HG02759 (cell line): ENCODE data around the gene SOX6.
"Not testable (repeated sequence)": the region's sequence is repeated elsewhere in the genome, so short reads cannot be mapped to it uniquely, and the experiment has no call there.

Experiments used
- ATAC-seq: cut with Tn5 transposase; IDR thresholded peaks from one replicate; pipeline ENCODE4 v1.9.1; 2021; ENCODE audit warnings: mild to moderate bottlenecking, moderate library complexity; ENCODE audit not compliant: unreplicated experiment

SOX6 gene

GRCh38 chr11:16356057-16356760, at the start of gene SOX6:
TSS of gene SOX6 (minus strand) at chr11:16356546. CDS start at chr11:16341248, 15,298 bp downstream.
- ATAC-seq: no peak

GRCh38 chr11:16404781-16405285, 48.5 kb upstream of the SOX6 start:
- no peak for ATAC-seq

GRCh38 chr11:16403851-16404250, 47.5 kb upstream of the SOX6 start:
- ATAC-seq: no peak

- no peak for ATAC-seq
Measured at GRCh38 chr11:16403448-16403803, 47.1 kb upstream of the SOX6 start.

- ATAC-seq: no peak
Measured at GRCh38 chr11:16402654-16403447, 46.5 kb upstream of the SOX6 start.

GRCh38 chr11:16397390-16397789, 41.0 kb upstream of the SOX6 start:
- no peak for ATAC-seq

- ATAC-seq: no peak
Measured at GRCh38 chr11:16395601-16396000, 39.3 kb upstream of the SOX6 start.

GRCh38 chr11:16394947-16395346, 38.6 kb upstream of the SOX6 start:
- no peak for ATAC-seq

- no peak for ATAC-seq
Measured at GRCh38 chr11:16393340-16393739, 37.0 kb upstream of the SOX6 start.

GRCh38 chr11:16392616-16393015, 36.3 kb upstream of the SOX6 start:
- ATAC-seq: no peak

GRCh38 chr11:16390826-16391225, 34.5 kb upstream of the SOX6 start:
- ATAC-seq: not testable (repeated sequence)

GRCh38 chr11:16385099-16385498, 28.8 kb upstream of the SOX6 start:
- no peak for ATAC-seq

- no peak for ATAC-seq
Measured at GRCh38 chr11:16382638-16383380, 26.5 kb upstream of the SOX6 start.

GRCh38 chr11:16382186-16382585, 25.8 kb upstream of the SOX6 start:
- no peak for ATAC-seq

- no peak for ATAC-seq
Measured at GRCh38 chr11:16380941-16381568, 24.7 kb upstream of the SOX6 start.

GRCh38 chr11:16378906-16379305, 22.6 kb upstream of the SOX6 start:
- no peak for ATAC-seq

GRCh38 chr11:16377746-16378145, 21.4 kb upstream of the SOX6 start:
- no peak for ATAC-seq

- not testable (repeated sequence) for ATAC-seq
Measured at GRCh38 chr11:16375664-16376063, 19.3 kb upstream of the SOX6 start.

GRCh38 chr11:16373768-16374167, 17.4 kb upstream of the SOX6 start:
- ATAC-seq: no peak

- no peak for ATAC-seq
Measured at GRCh38 chr11:16372355-16372754, 16.0 kb upstream of the SOX6 start.

- ATAC-seq: peak; percentile 74
Measured at GRCh38 chr11:16367252-16367651, 10.9 kb upstream of the SOX6 start.
